ENCODE data around the gene REM2.

Gene REM2

DNA sequence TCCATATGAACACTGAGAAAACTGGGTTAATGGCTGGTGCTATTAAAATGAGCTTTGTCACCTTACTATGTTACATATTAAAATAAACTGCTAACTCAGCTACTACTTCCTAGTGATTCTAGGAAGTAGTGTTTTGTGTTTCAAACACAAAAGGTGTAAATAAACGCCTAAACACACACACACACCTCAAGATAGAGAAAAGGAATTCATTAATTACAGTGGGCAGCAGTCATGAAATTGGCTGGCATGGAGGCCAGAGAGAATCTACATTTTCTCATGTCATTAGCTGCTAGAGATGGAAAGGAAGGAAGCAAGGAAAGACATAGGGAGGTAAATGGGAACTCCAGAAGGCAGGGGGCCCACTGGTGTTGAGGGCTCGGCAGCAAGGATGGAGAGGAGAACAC, 46.9 kb downstream of the REM2 start:
- peak overlapping the region; percentile 37; the same call in 1 of the 2 replicates for H3K27ac ChIP-seq (ENCODE audit: low read length)
- no peak for DNase-seq

DNA sequence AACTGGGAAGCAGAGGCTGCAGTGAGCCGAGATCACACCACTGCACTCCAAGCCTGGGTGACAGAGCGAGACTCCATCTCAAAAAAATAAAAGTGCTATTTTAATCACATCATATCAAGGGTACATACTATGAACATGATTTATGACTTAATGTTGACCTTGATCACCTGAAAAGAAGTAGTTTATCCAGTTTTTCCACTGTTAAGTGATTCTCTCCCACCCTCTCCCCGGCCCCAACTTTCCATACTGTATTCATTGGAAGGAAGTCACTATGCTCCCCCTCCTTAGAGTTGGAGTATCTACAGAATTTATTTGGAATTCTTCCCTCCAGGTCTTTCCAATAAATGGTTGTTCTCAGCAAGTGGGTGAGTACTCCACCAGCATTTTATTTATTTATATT, 49.1 kb downstream of the REM2 start:
- no peaks in the 10 kb centered on the region for H3K27me3 ChIP-seq (replicated peaks; ENCODE audit: insufficient read depth, low read length)
- no peaks in the 10 kb centered on the region for H3K36me3 ChIP-seq (replicated peaks; ENCODE audit: insufficient read depth, low read length)
- 0 out of 2 replicates have a peak, but pooled peaks cover 3% of the 10 kb centered on the region for H3K4me1 ChIP-seq (ENCODE audit: low read length)
- no peak for DNase-seq
- no peak for TF ChIP-seq EZH2phosphoT487 (IDR thresholded peaks at IDR 0.05; ENCODE audit: low read length)
- TF ChIP-seq EZH2 (optimal IDR thresholded peaks at IDR 0.05; ENCODE audit: low read depth, low read length): no peak
- TF ChIP-seq, protein P1, sequence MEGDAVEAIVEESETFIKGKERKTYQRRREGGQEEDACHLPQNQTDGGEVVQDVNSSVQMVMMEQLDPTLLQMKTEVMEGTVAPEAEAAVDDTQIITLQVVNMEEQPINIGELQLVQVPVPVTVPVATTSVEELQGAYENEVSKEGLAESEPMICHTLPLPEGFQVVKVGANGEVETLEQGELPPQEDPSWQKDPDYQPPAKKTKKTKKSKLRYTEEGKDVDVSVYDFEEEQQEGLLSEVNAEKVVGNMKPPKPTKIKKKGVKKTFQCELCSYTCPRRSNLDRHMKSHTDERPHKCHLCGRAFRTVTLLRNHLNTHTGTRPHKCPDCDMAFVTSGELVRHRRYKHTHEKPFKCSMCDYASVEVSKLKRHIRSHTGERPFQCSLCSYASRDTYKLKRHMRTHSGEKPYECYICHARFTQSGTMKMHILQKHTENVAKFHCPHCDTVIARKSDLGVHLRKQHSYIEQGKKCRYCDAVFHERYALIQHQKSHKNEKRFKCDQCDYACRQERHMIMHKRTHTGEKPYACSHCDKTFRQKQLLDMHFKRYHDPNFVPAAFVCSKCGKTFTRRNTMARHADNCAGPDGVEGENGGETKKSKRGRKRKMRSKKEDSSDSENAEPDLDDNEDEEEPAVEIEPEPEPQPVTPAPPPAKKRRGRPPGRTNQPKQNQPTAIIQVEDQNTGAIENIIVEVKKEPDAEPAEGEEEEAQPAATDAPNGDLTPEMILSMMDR (IDR thresholded peaks at IDR 0.05; ENCODE audit: low read length): no peak
- no peak overlapping the region for H3K4me3 ChIP-seq (ENCODE audit: low read length)
- H3K79me2 ChIP-seq (ENCODE audit: low read length): peaks cover 15% of the 10 kb centered on the region
- H3K27ac ChIP-seq (ENCODE audit: low read length): no peak overlapping the region
- no peaks in the 10 kb centered on the region for H4K20me1 ChIP-seq (ENCODE audit: insufficient read depth, low read length)
- peaks cover 5% of the 10 kb centered on the region; the same call in 1 of the 2 replicates for H3F3A ChIP-seq (ENCODE audit: insufficient read depth, low read length)
- H2AFZ ChIP-seq (ENCODE audit: low read length): no peak overlapping the region
- no peak overlapping the region for H3K9ac ChIP-seq (ENCODE audit: low read length)
- H3K9me2 ChIP-seq (replicated peaks; ENCODE audit: insufficient read depth, low read length): no peaks in the 10 kb centered on the region
- no peak overlapping the region for H3K4me2 ChIP-seq (ENCODE audit: low read depth, low read length)
- H3K9me3 ChIP-seq (replicated peaks; ENCODE audit: insufficient read depth, low read length): no peaks in the 10 kb centered on the region

More for the DNA sequence above, 46.9 kb downstream of the REM2 start:
- Histone ChIP-seq H3K9ac (ENCODE audit: low read length) (peak overlapping the region; percentile 41; the same call in 1 of the 2 replicates), H2AFZ (ENCODE audit: low read length) (peak overlapping the region; percentile 44), H3K27me3 (replicated peaks; ENCODE audit: insufficient read depth, low read length) (no peaks in the 10 kb centered on the region), H3K4me2 (ENCODE audit: low read depth, low read length) (peak overlapping the region; percentile 71), H4K20me1 (ENCODE audit: insufficient read depth, low read length) (no peaks in the 10 kb centered on the region), H3K36me3 (replicated peaks; ENCODE audit: insufficient read depth, low read length) (no peaks in the 10 kb centered on the region), H3K4me3 (ENCODE audit: low read length) (peak overlapping the region; percentile 69), H3K79me2 (ENCODE audit: low read length) (peaks cover 15% of the 10 kb centered on the region), H3K9me2 (replicated peaks; ENCODE audit: insufficient read depth, low read length) (no peaks in the 10 kb centered on the region), H3K4me1 (ENCODE audit: low read length) (0 out of 2 replicates have a peak, but pooled peaks cover 3% of the 10 kb centered on the region), H3F3A (ENCODE audit: insufficient read depth, low read length) (peaks cover 5% of the 10 kb centered on the region; the same call in 1 of the 2 replicates), H3K9me3 (replicated peaks; ENCODE audit: insufficient read depth, low read length) (no peaks in the 10 kb centered on the region)
- TF ChIP-seq EZH2 (optimal IDR thresholded peaks at IDR 0.05; ENCODE audit: low read depth, low read length) (no peak), EZH2phosphoT487 (IDR thresholded peaks at IDR 0.05; ENCODE audit: low read length) (no peak)

DNA sequence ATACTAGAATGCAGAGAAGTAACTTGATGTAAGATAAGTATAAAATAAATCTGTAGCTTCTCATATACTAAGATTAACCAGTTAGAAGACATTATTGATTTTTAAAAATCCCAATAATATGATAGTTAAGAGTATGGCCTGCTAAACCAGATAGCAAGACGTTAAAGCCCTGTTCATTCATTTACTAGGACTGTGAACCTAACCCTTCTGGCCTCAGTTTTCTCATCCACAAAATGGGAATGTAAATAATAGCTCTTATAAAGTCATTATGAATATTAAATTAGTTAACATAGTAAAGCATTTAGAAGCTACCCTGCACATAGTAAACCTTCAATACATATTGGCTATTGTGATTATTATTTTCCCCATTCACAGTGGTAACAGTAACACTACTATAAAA, 52.1 kb downstream of the REM2 start:
- H3K9me3 ChIP-seq (replicated peaks; ENCODE audit: insufficient read depth, low read length): no peaks in the 10 kb centered on the region
- H3K9ac ChIP-seq (ENCODE audit: low read length): no peak overlapping the region
- no peak overlapping the region for H3K4me3 ChIP-seq (ENCODE audit: low read length)
- H3K4me2 ChIP-seq (ENCODE audit: low read depth, low read length): no peak overlapping the region
- H3K36me3 ChIP-seq (replicated peaks; ENCODE audit: insufficient read depth, low read length): no peaks in the 10 kb centered on the region
- H4K20me1 ChIP-seq (ENCODE audit: insufficient read depth, low read length): no peaks in the 10 kb centered on the region
- H2AFZ ChIP-seq (ENCODE audit: low read length): no peak overlapping the region
- no peak overlapping the region for H3K27ac ChIP-seq (ENCODE audit: low read length)
- no peaks in the 10 kb centered on the region for H3K9me2 ChIP-seq (replicated peaks; ENCODE audit: insufficient read depth, low read length)
- 0 out of 2 replicates have a peak, but pooled peaks cover under 1% of the 10 kb centered on the region for H3F3A ChIP-seq (ENCODE audit: insufficient read depth, low read length)
- no peaks in the 10 kb centered on the region for H3K79me2 ChIP-seq (ENCODE audit: low read length)
- no peak for DNase-seq
- no peaks in the 10 kb centered on the region for H3K4me1 ChIP-seq (ENCODE audit: low read length)
- no peaks in the 10 kb centered on the region for H3K27me3 ChIP-seq (replicated peaks; ENCODE audit: insufficient read depth, low read length)
- TF ChIP-seq EZH2phosphoT487 (IDR thresholded peaks at IDR 0.05; ENCODE audit: low read length): no peak
- TF ChIP-seq EZH2 (optimal IDR thresholded peaks at IDR 0.05; ENCODE audit: low read depth, low read length): no peak
- TF ChIP-seq, protein P1 (IDR thresholded peaks at IDR 0.05; ENCODE audit: low read length): no peak
